GM12874 (cell line): ENCODE data around the gene CDH18.

Source experiments
- TF ChIP-seq, protein P1 (sequence below): IDR thresholded peaks from 2 replicates; pipeline ENCODE4 v1.5.1; 2011; ENCODE audit warnings: low read depth, mild to moderate bottlenecking, control low read depth, low read length, moderate library complexity; ENCODE audit not compliant: insufficient read depth

The CDH18 gene

DNA sequence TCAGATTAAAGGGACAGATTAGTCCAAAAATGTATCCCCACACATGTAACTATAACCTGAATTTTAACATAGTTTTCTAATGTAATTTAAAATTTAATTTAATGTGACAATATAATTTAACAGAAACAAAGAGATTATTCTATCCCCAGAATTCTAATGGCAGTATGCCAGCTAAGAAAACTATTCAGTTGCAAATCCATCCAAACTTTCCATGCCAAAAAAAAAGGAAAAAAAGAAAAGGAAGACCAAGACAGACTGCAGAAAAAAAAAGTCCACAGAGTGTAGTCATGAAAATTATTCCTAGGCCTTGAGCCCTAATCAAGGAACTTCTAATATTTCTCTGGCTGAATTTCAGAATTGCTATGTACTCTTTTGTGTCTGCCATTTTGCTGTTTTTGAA is 217.6 kb downstream of the CDH18 start:
- TF ChIP-seq, protein P1, sequence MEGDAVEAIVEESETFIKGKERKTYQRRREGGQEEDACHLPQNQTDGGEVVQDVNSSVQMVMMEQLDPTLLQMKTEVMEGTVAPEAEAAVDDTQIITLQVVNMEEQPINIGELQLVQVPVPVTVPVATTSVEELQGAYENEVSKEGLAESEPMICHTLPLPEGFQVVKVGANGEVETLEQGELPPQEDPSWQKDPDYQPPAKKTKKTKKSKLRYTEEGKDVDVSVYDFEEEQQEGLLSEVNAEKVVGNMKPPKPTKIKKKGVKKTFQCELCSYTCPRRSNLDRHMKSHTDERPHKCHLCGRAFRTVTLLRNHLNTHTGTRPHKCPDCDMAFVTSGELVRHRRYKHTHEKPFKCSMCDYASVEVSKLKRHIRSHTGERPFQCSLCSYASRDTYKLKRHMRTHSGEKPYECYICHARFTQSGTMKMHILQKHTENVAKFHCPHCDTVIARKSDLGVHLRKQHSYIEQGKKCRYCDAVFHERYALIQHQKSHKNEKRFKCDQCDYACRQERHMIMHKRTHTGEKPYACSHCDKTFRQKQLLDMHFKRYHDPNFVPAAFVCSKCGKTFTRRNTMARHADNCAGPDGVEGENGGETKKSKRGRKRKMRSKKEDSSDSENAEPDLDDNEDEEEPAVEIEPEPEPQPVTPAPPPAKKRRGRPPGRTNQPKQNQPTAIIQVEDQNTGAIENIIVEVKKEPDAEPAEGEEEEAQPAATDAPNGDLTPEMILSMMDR, result no peak

DNA sequence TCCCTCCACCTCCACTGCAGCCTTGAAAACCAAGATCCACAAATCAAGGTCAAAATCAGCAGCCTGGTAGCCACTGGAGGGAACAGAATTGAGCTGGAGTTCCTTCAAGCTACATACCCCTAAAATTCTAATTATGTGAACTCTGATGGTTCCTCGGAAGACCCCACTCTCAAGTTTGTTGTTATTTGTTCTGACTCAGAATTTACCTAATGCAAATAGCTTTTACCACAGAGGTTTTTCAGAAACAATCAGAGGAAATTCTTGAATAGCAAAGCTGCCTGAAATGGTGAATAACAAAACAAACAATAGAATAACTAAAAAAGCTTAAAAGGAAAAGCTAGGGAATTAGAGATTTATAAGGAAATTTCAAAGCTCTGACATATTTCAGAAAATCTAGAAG is 220.0 kb downstream of the CDH18 start:
- TF ChIP-seq, protein P1, result no peak

DNA sequence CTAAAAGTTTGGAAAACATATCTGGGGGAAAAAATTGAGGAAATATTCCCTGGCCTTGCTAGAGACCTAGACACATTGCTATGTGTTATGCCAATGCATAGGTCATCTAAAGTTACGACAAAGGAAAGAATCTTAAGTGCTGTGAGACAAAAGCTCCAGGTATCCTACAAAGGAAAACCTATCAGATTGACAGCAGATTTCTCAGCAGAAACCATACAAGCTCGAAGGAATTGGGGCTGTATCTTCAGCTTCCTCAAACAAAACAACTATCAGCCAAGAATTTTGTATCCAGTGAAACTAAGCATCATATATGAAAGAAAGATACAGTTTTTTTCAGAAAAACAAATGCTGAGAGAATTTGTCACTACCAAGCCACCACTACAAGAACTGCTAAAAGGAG is 234.4 kb downstream of the CDH18 start:
- TF ChIP-seq, protein P1, result no peak

GRCh38 chr5:19751326-19751725 is 236.7 kb downstream of the CDH18 start:
- TF ChIP-seq, protein P1, result no peak

- TF ChIP-seq, protein P1, result no peak
Measured at GRCh38 chr5:19745247-19745646, 242.8 kb downstream of the CDH18 start.

GRCh38 chr5:19739671-19740070 is 248.3 kb downstream of the CDH18 start:
- TF ChIP-seq, protein P1, result no peak

DNA sequence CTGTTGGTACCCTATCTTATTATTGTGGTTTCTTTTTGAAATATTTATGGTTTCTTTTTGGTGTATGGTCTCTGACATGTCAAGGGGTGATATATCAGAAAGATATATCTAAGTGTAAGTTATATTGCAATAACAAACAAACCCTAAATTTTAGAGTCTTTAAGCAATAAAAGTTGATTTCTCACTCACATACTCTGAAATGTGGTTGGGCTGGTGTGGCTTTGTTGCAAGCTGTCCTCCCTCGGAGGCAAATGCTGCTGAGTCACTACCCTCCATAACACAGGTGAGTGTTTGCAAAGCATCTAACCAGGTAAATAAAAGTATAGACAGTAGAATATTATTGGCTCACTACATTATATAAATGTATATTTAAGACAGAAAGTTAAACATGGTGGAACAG is 253.2 kb downstream of the CDH18 start:
- TF ChIP-seq, protein P1, result no peak
